ENCODE measurements around the gene ERC1. TPM values are rescaled to one million over a fixed set of nuclear protein-coding genes. Genes with fewer than 3 reads are reported as not detected.
A peak's percentile ranks its signal among the peaks of the same experiment; 100 is the strongest.

Gene ERC1
- total and polyA plus RNA-seq, 12 donors = 6.5 to 67.5 (median 47.5) TPM

DNA sequence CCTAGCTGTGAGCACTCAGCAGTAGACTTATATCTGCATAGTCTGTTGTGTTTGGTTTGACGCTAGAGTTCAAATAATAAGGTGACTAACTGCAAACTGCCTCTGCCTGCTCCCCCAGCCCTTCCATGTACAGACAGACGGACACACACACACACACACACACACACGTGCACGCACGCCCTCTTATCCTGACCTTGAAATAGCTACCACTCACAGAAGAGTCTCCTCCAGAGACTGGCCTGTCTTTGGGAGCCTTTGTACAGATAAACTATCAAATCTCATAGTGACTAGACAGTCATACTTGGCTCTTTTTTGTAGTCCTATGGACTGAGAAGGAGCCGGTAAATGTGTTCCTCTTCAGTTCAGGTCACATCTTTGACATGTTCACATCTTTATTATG, 445.0 kb downstream of the ERC1 start:
- Histone ChIP-seq H3K4me3 (no peak overlapping the region), H3K27ac (no peak overlapping the region), H3K9me3 (no peaks in the 10 kb centered on the region), H3K36me3 (no peaks in the 10 kb centered on the region), H3K27me3 (no peaks in the 10 kb centered on the region), H3K4me1 (peaks cover 0 to 22% (median 9%) of the 10 kb centered on the region in 9 donors)
- DNase-seq = peak in 1 of 2 donors; percentile 26
- intact Hi-C loops (cut with DNase I) = no loop called here
- 51 to 68% methylated on average over 6 of the region's 6 CpGs for WGBS, 2 donors
- TF ChIP-seq, protein P1, sequence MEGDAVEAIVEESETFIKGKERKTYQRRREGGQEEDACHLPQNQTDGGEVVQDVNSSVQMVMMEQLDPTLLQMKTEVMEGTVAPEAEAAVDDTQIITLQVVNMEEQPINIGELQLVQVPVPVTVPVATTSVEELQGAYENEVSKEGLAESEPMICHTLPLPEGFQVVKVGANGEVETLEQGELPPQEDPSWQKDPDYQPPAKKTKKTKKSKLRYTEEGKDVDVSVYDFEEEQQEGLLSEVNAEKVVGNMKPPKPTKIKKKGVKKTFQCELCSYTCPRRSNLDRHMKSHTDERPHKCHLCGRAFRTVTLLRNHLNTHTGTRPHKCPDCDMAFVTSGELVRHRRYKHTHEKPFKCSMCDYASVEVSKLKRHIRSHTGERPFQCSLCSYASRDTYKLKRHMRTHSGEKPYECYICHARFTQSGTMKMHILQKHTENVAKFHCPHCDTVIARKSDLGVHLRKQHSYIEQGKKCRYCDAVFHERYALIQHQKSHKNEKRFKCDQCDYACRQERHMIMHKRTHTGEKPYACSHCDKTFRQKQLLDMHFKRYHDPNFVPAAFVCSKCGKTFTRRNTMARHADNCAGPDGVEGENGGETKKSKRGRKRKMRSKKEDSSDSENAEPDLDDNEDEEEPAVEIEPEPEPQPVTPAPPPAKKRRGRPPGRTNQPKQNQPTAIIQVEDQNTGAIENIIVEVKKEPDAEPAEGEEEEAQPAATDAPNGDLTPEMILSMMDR (IDR thresholded peaks at IDR 0.05) = no peak
- ATAC-seq = peak in 7 of 8 donors; percentile 44 to 79 (median 65)

DNA sequence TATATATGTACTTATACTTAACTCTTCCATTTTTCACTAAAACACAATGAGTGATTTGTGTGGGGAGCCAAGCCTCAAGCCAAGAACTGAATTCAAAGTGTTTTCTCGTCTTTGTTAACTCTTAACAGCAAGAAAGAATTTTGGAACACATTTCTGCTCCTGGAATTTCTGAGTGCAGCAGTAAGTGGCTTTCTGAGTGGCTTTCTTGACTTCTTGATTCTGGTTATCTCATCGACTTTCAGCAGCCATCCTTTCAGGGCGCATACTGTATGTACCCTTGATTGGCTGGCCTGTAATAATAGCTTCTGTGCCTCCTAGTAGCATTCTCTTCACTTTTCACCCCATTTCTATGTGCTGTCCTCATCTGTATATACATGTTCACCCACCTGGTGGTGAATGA, 446.0 kb downstream of the ERC1 start:
- H3K4me1 ChIP-seq = peaks cover 0 to 22% (median 9%) of the 10 kb centered on the region in 9 donors
- no peaks in the 10 kb centered on the region for H3K36me3 ChIP-seq
- ATAC-seq (no peak), DNase-seq (no peak)
- TF ChIP-seq, protein P1 (IDR thresholded peaks at IDR 0.05) = no peak
- WGBS, 2 donors = 45 to 67% methylated on average over 3 of the region's 3 CpGs
- H3K4me3 ChIP-seq = no peak overlapping the region
- intact Hi-C loops (cut with DNase I) = no loop called here
- H3K9me3 ChIP-seq = no peaks in the 10 kb centered on the region
- H3K27me3 ChIP-seq = no peaks in the 10 kb centered on the region
- H3K27ac ChIP-seq = no peak overlapping the region

DNA sequence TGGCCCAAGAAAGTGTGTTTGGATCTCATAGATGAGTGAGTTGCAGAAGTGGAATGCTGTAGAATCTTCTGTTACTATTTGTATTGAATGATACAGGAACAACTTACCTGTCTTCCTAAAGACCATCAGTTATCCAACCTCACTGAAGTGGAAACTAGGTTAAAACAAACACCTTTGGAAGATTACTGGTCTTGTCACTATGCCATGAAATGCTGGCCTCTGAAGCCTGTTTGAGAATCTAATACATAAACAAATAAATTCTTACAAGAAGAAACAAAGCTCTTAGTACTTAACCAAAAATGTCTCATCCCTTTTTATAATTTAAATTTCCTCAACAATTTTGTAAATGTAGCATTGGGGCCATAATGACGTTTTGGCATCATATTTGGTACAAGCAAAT, 448.2 kb downstream of the ERC1 start:
- 67 to 75% methylated on average over 1 of the region's 1 CpG for WGBS, 2 donors

DNA sequence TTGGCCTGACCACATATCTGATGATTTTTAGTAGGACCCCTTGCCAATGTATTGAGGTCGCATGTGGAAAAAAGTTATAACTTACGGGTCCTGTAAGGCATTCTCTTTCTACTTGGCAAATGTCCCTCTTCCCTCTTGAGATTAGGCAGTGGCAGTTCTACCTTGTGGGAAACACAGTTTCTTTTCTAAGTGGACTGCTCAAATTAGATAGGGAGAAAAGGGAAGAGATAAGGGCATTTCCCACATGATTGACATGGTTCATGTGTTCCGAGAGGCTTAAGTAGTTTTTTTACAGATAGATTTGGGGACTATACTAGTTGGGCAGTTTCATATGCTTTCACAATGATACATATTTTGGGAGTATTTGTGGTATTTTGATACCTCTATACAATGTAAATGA, 448.7 kb downstream of the ERC1 start:
- DNase-seq (no peak), ATAC-seq (peak in 2 of 8 donors; percentile 9 to 23)
- Histone ChIP-seq H3K9me3 (no peaks in the 10 kb centered on the region), H3K36me3 (peaks cover 0 to 3% (median 0%) of the 10 kb centered on the region in 9 donors), H3K4me1 (peaks cover 0 to 33% (median 13%) of the 10 kb centered on the region in 9 donors), H3K27me3 (no peaks in the 10 kb centered on the region), H3K4me3 (no peak overlapping the region), H3K27ac (no peak overlapping the region)
- TF ChIP-seq, protein P1 (IDR thresholded peaks at IDR 0.05) = no peak
- 38 to 52% methylated on average over 3 of the region's 3 CpGs for WGBS, 2 donors
- intact Hi-C loops (cut with DNase I) = no loop called here

More for the DNA sequence above, 448.2 kb downstream of the ERC1 start:
- ATAC-seq (no peak), DNase-seq (no peak)
- no peaks in the 10 kb centered on the region for H3K27me3 ChIP-seq
- intact Hi-C loops (cut with DNase I) = no loop called here
- no peak overlapping the region for H3K27ac ChIP-seq
- TF ChIP-seq, protein P1 (IDR thresholded peaks at IDR 0.05) = no peak
- H3K4me1 ChIP-seq = peaks cover 0 to 30% (median 13%) of the 10 kb centered on the region in 9 donors
- no peak overlapping the region for H3K4me3 ChIP-seq
- H3K36me3 ChIP-seq = no peaks in the 10 kb centered on the region
- no peaks in the 10 kb centered on the region for H3K9me3 ChIP-seq

All from heart right ventricle (tissue), 16 donors.